T-cell (primary cell): ENCODE data around the gene CKB. TPM values are rescaled to one million over a fixed set of nuclear protein-coding genes. Genes with fewer than 3 reads are reported as not detected.
A peak's percentile ranks its signal among the peaks of the same experiment; 100 is the strongest.
"Not testable (repeated sequence)": the region's sequence is repeated elsewhere in the genome, so short reads cannot be mapped to it uniquely, and the experiment has no call there.

Source experiments
- ATAC-seq, 4 experiments: fragments of 200-7000 bp in 3 of 4; fragments of 150-1000 bp in 1 of 4; cut with Tn5 transposase; replicated peaks in 1 of 4; 1 replicate in 3 of 4; 2 replicates in 1 of 4; pipeline ENCODE4 v1.10.0; 2021; ENCODE audit warnings: moderate library complexity in 3 of 4, mild to moderate bottlenecking in 2 of 4, moderate number of reproducible peaks in 1 of 4
- CTCF ChIA-PET, 2 donors: fragments of 300-600 bp; sonication (Branson Sonifier 250); formaldehyde crosslinking; loops; one replicate each; lab custom pipeline; 2022; ENCODE audit warnings: antibody characterized with exemption in 2 of 2; lab: Charles Lee
- POLR2A ChIA-PET, 2 donors: fragments of 300-600 bp; sonication (Branson Sonifier 250); formaldehyde crosslinking; loops; one replicate each; lab custom pipeline; 2022; ENCODE audit warnings: antibody characterized with exemption in 2 of 2; lab: Charles Lee
- DNase-seq, 35 experiments: peaks; one replicate each; pipeline versions ENCODE4 v3.0.0 to v3.0.0-alpha.2; 2013 to 2023
- H3K27ac ChIP-seq: one replicate; pipeline ENCODE4 v1.5.1; 2013; ENCODE audit warnings: low read length
- H3K27me3 ChIP-seq, 2 experiments: replicated peaks in 1 of 2; 1 replicate in 1 of 2; 2 replicates in 1 of 2; pipeline versions ENCODE4 v1.6.1 to v1.7.0; 2013; ENCODE audit warnings: low read length in 1 of 2, mixed read lengths in 1 of 2; ENCODE audit not compliant: control insufficient read depth in 2 of 2, insufficient read depth in 2 of 2; ENCODE audit errors: extremely low read depth in 1 of 2
- H3K36me3 ChIP-seq, 2 donors: 1 replicate in 1 of 2; 2 replicates in 1 of 2; pipeline versions ENCODE4 v1.6.1 to v1.7.0; 2013; ENCODE audit warnings: low read length in 1 of 2; ENCODE audit not compliant: control insufficient read depth in 2 of 2, insufficient read depth in 1 of 2; ENCODE audit errors: extremely low read depth in 1 of 2
- H3K4me1 ChIP-seq, 2 experiments: 1 replicate in 1 of 2; 2 replicates in 1 of 2; pipeline versions ENCODE4 v1.6.1 to v1.7.0; 2013; ENCODE audit warnings: low read length in 2 of 2, mixed read lengths in 1 of 2; ENCODE audit not compliant: insufficient read depth in 2 of 2, control insufficient read depth in 1 of 2; ENCODE audit errors: extremely low read depth in 1 of 2
- H3K4me3 ChIP-seq, 2 donors: 1 replicate in 1 of 2; 2 replicates in 1 of 2; pipeline versions ENCODE4 v1.5.1 to v1.7.0; 2013; ENCODE audit warnings: mild to moderate bottlenecking in 2 of 2, low read length in 1 of 2, moderate library complexity in 1 of 2; ENCODE audit not compliant: control insufficient read depth in 1 of 2; ENCODE audit errors: extremely low read depth in 1 of 2
- H3K9me3 ChIP-seq: 2 replicates; pipeline ENCODE4 v1.7.0; 2013
- H3K27ac Mint-ChIP-seq, 2 donors: one replicate each; pipeline ENCODE4 v1.8.0; 2020 to 2021; ENCODE audit warnings: mild to moderate bottlenecking in 2 of 2, mixed read lengths in 2 of 2
- H3K27me3 Mint-ChIP-seq, 2 donors: one replicate each; pipeline ENCODE4 v1.8.0; 2021 to 2022; ENCODE audit warnings: mixed read lengths in 2 of 2
- H3K36me3 Mint-ChIP-seq: one replicate; pipeline ENCODE4 v1.8.0; 2021; ENCODE audit warnings: mixed read lengths
- H3K4me1 Mint-ChIP-seq, 3 donors: one replicate each; pipeline ENCODE4 v1.8.0; 2020 to 2022; ENCODE audit warnings: mixed read lengths in 3 of 3, mild to moderate bottlenecking in 1 of 3
- H3K4me3 Mint-ChIP-seq, 3 donors: one replicate each; pipeline ENCODE4 v1.8.0; 2020 to 2022; ENCODE audit warnings: mild to moderate bottlenecking in 3 of 3, mixed read lengths in 3 of 3, moderate library complexity in 3 of 3
- H3K9me3 Mint-ChIP-seq, 3 donors: one replicate each; pipeline ENCODE4 v1.8.0; 2020 to 2022; ENCODE audit warnings: mixed read lengths in 3 of 3
- WGBS: methylation state at CpG from one replicate; pipeline ENCODE4 v1.1.5; 2013; ENCODE audit warnings: missing lambda C conversion rate; ENCODE audit not compliant: insufficient coverage; 5-methylcytosine and 5-hydroxymethylcytosine counted together
- total RNA-seq, 35 experiments: library from RNA in 6 of 35; stranded (reverse) in 6 of 35; fragments of 120-200 nt in 1 of 35; gene quantifications; one replicate each; pipeline versions ENCODE4 v1.2.1 to v1.2.4 and lab custom pipeline; 2013 to 2026

CKB gene
- total RNA-seq, 5 donors from 2014 or later (not counting 1 experiment from before 2014, with no cell fraction given): 4.7 to 7.6 (median 6.6) TPM

DNA sequence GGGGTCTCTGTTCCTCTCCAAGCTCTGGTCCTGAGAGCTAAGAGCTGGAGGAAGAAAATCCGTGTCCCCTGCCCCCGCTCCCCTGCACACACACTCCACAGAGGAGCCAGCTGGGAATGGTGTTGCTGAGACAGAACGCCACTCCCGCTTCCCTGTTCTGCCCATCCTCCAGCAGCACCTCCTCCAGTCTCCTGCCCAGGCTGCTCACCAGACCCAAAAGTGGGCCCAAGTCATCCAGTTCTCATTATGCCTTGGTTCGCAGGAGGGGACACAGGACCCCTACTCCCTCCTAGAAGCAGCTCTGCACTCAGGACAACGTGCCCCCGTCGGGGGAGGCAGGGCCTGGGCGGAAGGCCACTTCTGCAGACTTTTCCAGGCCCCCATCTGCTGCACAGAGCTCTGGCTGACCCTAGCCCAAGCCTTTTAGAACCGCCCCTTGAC lies 5.5 kb upstream of the CKB start:
- Histone ChIP-seq H3K4me3 (peak overlapping the region; percentile 67 to 92), H3K4me1 (peaks cover 13 to 46% of the 10 kb centered on the region in 2 experiments), H3K36me3 (peaks cover 0 to 7% of the 10 kb centered on the region in 2 donors), H3K27me3 (peaks cover 3 to 14% of the 10 kb centered on the region in 2 experiments), H3K27ac (peak overlapping the region; percentile 79), H3K9me3 (no peaks in the 10 kb centered on the region)
- Mint-ChIP-seq H3K4me1 (peaks cover 36 to 51% (median 48%) of the 10 kb centered on the region in 3 donors), H3K4me3 (peak overlapping the region; percentile 88 to 93 (median 89)), H3K27me3 (peaks cover 5 to 6% of the 10 kb centered on the region in 2 donors), H3K36me3 (no peaks in the 10 kb centered on the region), H3K9me3 (no peaks in the 10 kb centered on the region), H3K27ac (peak overlapping the region; percentile 23 to 92)
- DNase-seq (no peak), ATAC-seq (no peak)
- POLR2A ChIA-PET: no interaction called here
- WGBS: 86% methylated on average over 8 of the region's 10 CpGs
- CTCF ChIA-PET: interaction anchor here (0.6 to 1.2 kb wide), 2 partner anchors 19 to 25 kb away, joined by 3 to 4 read pairs; no protein-coding TSS in a partner anchor

DNA sequence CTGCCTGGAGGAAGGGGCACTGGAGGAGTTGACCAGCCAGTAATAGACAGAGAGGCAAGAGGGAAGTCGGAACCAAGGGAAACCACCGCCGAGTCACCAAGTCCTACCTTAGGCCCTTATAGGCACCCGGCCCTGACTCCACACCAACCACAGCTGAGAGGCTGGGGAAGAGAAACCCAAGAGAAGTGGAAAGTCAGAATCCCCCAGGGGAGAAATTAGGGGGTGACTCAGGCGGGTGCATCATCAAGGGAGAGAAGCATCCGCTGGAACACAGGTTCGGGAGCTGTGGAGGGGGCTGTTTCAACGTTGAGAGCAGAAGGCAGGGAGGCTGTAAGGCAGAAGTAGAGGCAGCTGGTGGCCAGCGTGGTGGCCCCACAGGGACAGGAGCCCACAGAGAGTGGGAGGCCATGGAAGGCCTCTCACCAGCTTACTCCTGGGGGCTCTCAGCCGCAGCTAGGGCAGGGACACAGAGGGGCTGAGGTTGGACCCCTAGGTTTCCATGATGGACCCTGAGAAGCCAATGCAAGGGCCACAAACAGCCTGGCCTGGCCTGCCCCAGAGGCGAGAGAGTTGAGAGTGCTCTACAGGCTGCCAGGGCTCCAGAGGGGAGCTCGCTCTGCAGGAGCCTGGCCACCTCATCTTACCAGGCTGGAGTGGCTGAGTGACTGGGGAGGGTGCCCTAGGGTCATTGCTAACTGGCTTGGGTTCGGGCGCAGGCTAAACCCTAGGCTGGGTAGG lies 4.9 kb upstream of the CKB start:
- H3K27me3 Mint-ChIP-seq: peaks cover 5 to 6% of the 10 kb centered on the region in 2 donors
- Histone ChIP-seq H3K27ac (no peak overlapping the region), H3K4me1 (peaks cover 13 to 51% of the 10 kb centered on the region in 2 experiments), H3K27me3 (peaks cover 3 to 19% of the 10 kb centered on the region in 2 experiments), H3K9me3 (no peaks in the 10 kb centered on the region), H3K4me3 (no peak overlapping the region), H3K36me3 (peaks cover 0 to 7% of the 10 kb centered on the region in 2 donors)
- WGBS: 75% methylated on average over 9 of the region's 14 CpGs
- no peaks in the 10 kb centered on the region for H3K9me3 Mint-ChIP-seq
- ChIA-PET CTCF (interaction anchor here (0.6 to 1.2 kb wide), 2 partner anchors 18 to 26 kb away, joined by 3 to 4 read pairs; no protein-coding TSS in a partner anchor), POLR2A (no interaction called here)
- ATAC-seq (no peak), DNase-seq (peak in 1 of 35 experiments; percentile 38)
- H3K27ac Mint-ChIP-seq: peak overlapping the region; percentile 52 to 65
- peaks cover 36 to 51% (median 48%) of the 10 kb centered on the region in 3 donors for H3K4me1 Mint-ChIP-seq
- H3K36me3 Mint-ChIP-seq: no peaks in the 10 kb centered on the region
- H3K4me3 Mint-ChIP-seq: peak overlapping the region; percentile 55 to 93 (median 89)

GRCh38 chr14:103526914-103527248 lies 4.3 kb upstream of the CKB start:
- DNase-seq (no peak), ATAC-seq (no peak)
- no peaks in the 10 kb centered on the region for H3K9me3 Mint-ChIP-seq
- H3K27me3 ChIP-seq: peaks cover 3 to 24% of the 10 kb centered on the region in 2 experiments
- CTCF ChIA-PET: no interaction called here
- H3K27ac Mint-ChIP-seq: peak overlapping the region in 1 of 2 donors; percentile 65
- peaks cover 36 to 49% (median 45%) of the 10 kb centered on the region in 3 donors for H3K4me1 Mint-ChIP-seq
- no peaks in the 10 kb centered on the region for H3K36me3 Mint-ChIP-seq
- peaks cover 15 to 56% of the 10 kb centered on the region in 2 experiments for H3K4me1 ChIP-seq
- WGBS: no CpG with 5 or more reads among the region's 1 CpG
- H3K27me3 Mint-ChIP-seq: peaks cover 5 to 6% of the 10 kb centered on the region in 2 donors
- peak overlapping the region; percentile 55 to 93 (median 89) for H3K4me3 Mint-ChIP-seq
- POLR2A ChIA-PET: no interaction called here
- H3K4me3 ChIP-seq: no peak overlapping the region
- peaks cover 0 to 2% of the 10 kb centered on the region in 2 donors for H3K36me3 ChIP-seq
- no peaks in the 10 kb centered on the region for H3K9me3 ChIP-seq
- no peak overlapping the region for H3K27ac ChIP-seq

DNA sequence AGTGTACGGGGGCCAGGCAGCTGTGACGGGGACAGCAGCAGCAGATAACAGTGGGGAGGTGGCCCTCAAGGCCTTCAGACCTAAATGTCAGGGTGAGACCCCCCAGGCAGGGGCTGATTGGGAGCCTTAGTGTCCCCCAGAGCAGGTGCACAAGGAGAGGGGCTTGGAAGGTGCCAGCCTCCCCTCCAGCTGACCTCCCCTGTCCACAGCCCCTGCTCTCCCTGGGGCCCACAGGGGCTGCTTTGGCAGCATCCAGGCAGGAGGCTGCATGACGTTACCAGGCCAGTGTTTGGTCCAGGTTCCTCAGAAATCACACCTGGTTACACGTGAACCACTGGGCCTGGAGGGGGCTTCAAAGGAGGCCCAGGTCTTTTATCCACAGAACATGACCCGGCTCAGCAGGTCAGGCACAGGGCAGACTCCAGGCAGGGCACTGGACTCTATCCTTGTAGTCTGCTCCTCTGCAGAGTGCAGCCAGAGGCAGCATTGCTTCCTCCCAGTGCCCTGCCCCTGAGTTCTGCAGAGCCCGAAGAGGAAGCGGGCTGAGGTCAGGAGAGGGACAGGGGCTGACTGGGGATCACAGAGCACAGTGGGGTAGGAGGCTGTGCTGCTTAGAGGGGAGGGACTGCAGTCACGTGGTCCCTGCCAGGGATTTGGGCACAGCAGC lies 3.8 kb upstream of the CKB start:
- Histone ChIP-seq H3K9me3 (no peaks in the 10 kb centered on the region), H3K36me3 (peaks cover 0 to 2% of the 10 kb centered on the region in 2 donors), H3K4me3 (no peak overlapping the region), H3K27me3 (peaks cover 3 to 27% of the 10 kb centered on the region in 2 experiments), H3K4me1 (peaks cover 15 to 55% of the 10 kb centered on the region in 2 experiments), H3K27ac (no peak overlapping the region)
- ChIA-PET CTCF (no interaction called here), POLR2A (no interaction called here)
- H3K4me1 Mint-ChIP-seq: peaks cover 33 to 44% (median 42%) of the 10 kb centered on the region in 3 donors
- no peaks in the 10 kb centered on the region for H3K36me3 Mint-ChIP-seq
- peaks cover 5 to 6% of the 10 kb centered on the region in 2 donors for H3K27me3 Mint-ChIP-seq
- 75% methylated on average over 7 of the region's 8 CpGs for WGBS
- ATAC-seq (no peak), DNase-seq (no peak)
- no peak overlapping the region for H3K4me3 Mint-ChIP-seq
- H3K9me3 Mint-ChIP-seq: no peaks in the 10 kb centered on the region
- no peak overlapping the region for H3K27ac Mint-ChIP-seq

- H3K27ac ChIP-seq, ATAC-seq, POLR2A ChIA-PET, H3K27me3 Mint-ChIP-seq, H3K36me3 ChIP-seq, H3K4me3 ChIP-seq, H3K9me3 ChIP-seq, H3K4me3 Mint-ChIP-seq, H3K9me3 Mint-ChIP-seq, DNase-seq, CTCF ChIA-PET, H3K36me3 Mint-ChIP-seq: not testable (repeated sequence)
- H3K4me1 ChIP-seq: peaks cover 13 to 54% of the 10 kb centered on the region in 2 experiments
- WGBS: 88% methylated on average over 11 of the region's 17 CpGs
- H3K4me1 Mint-ChIP-seq: peaks cover 28 to 37% (median 35%) of the 10 kb centered on the region in 3 donors
- peaks cover 3 to 33% of the 10 kb centered on the region in 2 experiments for H3K27me3 ChIP-seq
- H3K27ac Mint-ChIP-seq: peak overlapping the region in 1 of 2 donors; percentile 44
These were observed 3.0 kb upstream of the CKB start for GRCh38 chr14:103525430-103526246.
